Effector memory CD4-positive, alpha-beta T cell (primary cell): ENCODE results near the gene APEX2.

Source experiments
- DNase-seq, 3 donors: peaks; one replicate each; pipeline ENCODE4 v3.0.0-alpha.2; 2020
- H3K27ac ChIP-seq: 2 replicates; pipeline ENCODE4 v1.7.0; 2013; ENCODE audit warnings: mild to moderate bottlenecking, low read length, moderate library complexity; ENCODE audit not compliant: insufficient read depth, poor library complexity, severe bottlenecking
- H3K27me3 ChIP-seq: replicated peaks from 2 replicates; pipeline ENCODE4 v1.7.0; 2013; ENCODE audit warnings: mild to moderate bottlenecking, low read length; ENCODE audit not compliant: insufficient read depth, control insufficient read depth, poor library complexity, severe bottlenecking
- H3K36me3 ChIP-seq: 2 replicates; pipeline ENCODE4 v1.7.0; 2013; ENCODE audit warnings: mild to moderate bottlenecking, low read length, moderate library complexity; ENCODE audit not compliant: control insufficient read depth, insufficient read depth
- H3K4me1 ChIP-seq: 2 replicates; pipeline ENCODE4 v1.7.0; 2013; ENCODE audit warnings: low read length, mild to moderate bottlenecking; ENCODE audit not compliant: control insufficient read depth, insufficient read depth, poor library complexity, severe bottlenecking
- H3K4me3 ChIP-seq: 2 replicates; pipeline ENCODE4 v1.7.0; 2013; ENCODE audit warnings: low read length, low read depth, mild to moderate bottlenecking; ENCODE audit not compliant: insufficient read depth, poor library complexity, severe bottlenecking
- H3K9me3 ChIP-seq: 2 replicates; pipeline ENCODE4 v1.7.0; 2013; ENCODE audit warnings: mild to moderate bottlenecking, low read length, moderate library complexity; ENCODE audit not compliant: control insufficient read depth

The APEX2 gene

DNA sequence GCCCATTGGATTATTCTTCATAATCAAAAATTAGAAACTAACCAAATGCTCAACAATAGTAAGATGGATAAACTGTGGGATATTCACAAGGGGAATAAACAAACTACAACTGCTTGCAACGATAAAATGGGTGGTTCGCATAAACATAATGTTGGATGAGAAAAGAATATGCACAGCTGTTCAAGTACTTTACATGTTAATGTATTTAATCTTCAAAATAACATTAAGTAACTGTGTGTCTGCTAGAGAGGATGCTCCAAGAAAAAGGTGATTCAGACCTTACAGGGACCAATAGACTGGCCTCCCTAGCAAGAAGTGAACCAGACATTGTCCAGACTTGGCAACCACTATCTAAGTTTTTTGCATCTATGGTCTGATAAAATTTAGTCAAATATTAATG is 8.5 kb upstream of the APEX2 start:
- no peak overlapping the region for H3K27ac ChIP-seq
- no peak for DNase-seq
- H3K9me3 ChIP-seq: no peaks in the 10 kb centered on the region
- H3K27me3 ChIP-seq: no peaks in the 10 kb centered on the region
- no peaks in the 10 kb centered on the region for H3K36me3 ChIP-seq
- no peaks in the 10 kb centered on the region for H3K4me1 ChIP-seq
- H3K4me3 ChIP-seq: no peak overlapping the region

DNA sequence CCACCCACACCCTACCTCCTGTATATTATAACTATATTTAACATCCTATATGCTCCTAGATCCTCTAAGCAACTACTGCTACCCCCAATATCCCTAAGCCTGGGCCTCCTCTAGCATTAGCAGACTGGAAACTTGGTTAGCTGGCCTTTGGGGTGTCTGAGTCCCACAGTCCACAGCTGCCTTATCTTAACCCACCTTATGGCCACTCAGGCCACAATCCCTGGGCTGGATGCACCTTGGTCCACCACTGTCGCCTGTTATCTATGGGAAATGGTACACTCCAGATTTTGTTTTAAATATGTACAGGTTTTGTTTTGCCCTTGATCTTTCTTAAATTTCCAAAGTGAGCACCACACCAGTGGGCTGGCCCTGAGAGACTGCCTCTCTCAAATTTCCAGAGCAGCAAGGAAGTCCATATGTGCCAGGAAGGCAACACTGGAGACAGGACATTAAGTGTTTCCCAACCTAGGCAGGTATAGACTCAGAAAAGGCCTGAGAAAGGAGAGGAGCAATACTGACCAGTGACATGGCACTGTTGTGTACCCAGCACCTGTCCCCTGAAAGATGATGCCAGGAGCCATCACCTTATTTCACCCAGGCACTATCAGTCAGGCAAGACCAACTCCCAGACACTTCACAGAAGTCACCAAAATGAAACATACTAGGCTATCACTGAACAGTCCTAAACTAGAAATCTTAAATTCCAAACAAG is 7.1 kb upstream of the APEX2 start:
- no peak overlapping the region for H3K27ac ChIP-seq

DNA sequence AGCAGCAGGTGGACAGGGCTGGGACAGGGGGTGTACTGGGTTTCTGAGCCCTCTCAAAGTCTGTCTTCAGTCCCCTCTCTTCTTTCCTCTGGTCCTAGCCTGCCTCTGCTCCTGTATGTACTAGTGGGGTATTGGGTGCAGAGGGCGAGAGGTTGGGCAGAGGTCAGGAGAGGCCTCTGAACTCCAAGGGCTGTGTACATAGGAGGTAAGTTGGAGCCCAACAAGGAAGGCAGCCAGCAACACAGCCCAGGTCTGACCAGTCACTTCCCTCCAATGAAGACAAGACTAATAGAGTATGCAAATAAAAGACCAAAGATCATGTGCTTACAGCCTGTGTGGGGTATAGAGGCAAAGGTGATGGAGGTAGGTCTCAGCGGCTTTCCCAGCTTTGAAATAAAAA is 6.1 kb upstream of the APEX2 start, which contains the start of gene PFKFB1:
Gene PFKFB1, minus strand, starts transcription at position 90 of the 400 bp plus-strand sequence. CDS start 181 bp downstream, outside the sequence.
- DNase-seq: no peak
- H3K27me3 ChIP-seq: no peaks in the 10 kb centered on the region
- no peaks in the 10 kb centered on the region for H3K9me3 ChIP-seq
- H3K4me3 ChIP-seq: no peak within 1 kb of the TSS
- no peaks in the 10 kb centered on the region for H3K36me3 ChIP-seq
- H3K27ac ChIP-seq: no peak within 1 kb of the TSS
- no peaks in the 10 kb centered on the region for H3K4me1 ChIP-seq

More for the DNA sequence above, 7.1 kb upstream of the APEX2 start:
- Histone ChIP-seq H3K4me3 (no peak overlapping the region), H3K36me3 (no peaks in the 10 kb centered on the region), H3K9me3 (no peaks in the 10 kb centered on the region), H3K27me3 (no peaks in the 10 kb centered on the region), H3K4me1 (no peaks in the 10 kb centered on the region)
- no peak for DNase-seq

DNA sequence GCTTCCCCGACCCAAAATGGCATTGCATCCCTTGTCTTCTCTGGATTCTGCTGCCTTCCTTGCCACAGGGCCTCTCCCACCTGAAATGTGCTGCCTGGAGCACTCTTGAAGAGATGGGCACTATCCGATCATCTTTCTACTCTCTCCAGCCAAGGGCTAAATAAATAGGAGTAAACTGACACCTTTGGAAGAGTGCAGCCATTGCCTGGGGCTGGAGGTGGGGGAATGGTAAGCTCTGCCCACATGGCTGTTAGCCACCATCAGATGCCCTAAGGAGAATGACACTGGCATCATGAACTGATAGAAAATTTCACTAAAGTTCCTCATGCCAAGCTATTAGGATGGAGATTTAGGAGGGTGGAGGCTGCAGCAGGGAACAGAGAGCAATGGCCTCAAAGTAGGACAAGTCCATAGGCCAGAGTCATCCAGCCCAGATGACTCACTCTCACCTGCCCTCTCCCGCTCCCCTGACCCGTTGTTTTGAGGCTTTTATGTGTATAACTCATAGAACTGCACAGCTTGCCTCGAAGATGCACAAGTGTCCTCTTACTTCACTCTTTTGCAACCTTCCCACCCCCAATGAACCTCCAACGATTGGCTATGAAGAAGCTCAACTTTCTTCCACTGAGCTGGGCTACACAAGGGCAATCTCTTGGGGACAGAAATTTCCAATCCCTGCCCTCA is 5.4 kb upstream of the APEX2 start:
- H3K36me3 ChIP-seq: no peaks in the 10 kb centered on the region
- no peaks in the 10 kb centered on the region for H3K27me3 ChIP-seq
- H3K4me3 ChIP-seq: no peak overlapping the region
- no peaks in the 10 kb centered on the region for H3K4me1 ChIP-seq
- H3K27ac ChIP-seq: no peak overlapping the region
- H3K9me3 ChIP-seq: no peaks in the 10 kb centered on the region
- DNase-seq: no peak

DNA sequence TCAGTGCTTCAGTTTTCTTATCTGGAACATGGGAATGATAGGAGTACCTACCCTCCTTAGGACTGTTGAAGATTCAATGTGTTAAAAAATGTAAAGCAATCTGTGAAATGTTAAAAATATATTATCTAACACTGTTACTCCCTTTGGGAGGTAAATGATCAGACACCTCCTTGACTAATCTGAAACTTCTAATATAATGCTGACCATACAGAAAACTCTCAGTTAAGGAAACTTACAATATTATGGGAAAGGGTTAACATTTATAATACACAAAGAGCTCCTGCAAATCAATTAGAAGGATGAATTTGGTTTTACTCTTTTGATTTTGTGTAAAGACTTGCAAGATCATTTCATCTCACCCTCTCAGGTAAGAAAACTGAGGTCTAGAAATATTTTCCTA is 4.5 kb upstream of the APEX2 start:
- no peak overlapping the region for H3K4me3 ChIP-seq
- H3K27ac ChIP-seq: no peak overlapping the region
- DNase-seq: no peak
- no peaks in the 10 kb centered on the region for H3K9me3 ChIP-seq
- H3K27me3 ChIP-seq: no peaks in the 10 kb centered on the region
- no peaks in the 10 kb centered on the region for H3K4me1 ChIP-seq
- no peaks in the 10 kb centered on the region for H3K36me3 ChIP-seq

DNA sequence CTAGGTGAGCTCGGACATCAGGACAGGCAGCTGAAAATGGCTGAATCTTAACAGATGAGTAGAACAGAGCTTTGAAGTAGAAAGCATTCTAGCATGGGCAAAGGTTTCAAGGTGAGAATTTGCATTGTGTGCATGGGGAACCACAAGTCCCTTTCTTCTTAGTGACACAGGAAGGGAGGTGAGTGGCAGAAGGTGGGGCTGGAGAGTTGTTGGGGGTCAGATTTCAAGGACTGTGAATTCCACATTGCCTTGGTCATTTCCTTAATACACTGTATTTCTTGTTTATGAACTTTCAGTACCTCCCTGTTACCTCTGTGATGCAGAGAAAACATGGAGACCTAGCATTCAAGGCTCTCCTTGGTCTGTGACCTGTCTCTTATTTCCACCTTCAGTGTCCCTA is 4.1 kb downstream of the APEX2 start:
- Histone ChIP-seq H3K27ac (no peak overlapping the region), H3K4me3 (no peak overlapping the region), H3K9me3 (no peaks in the 10 kb centered on the region), H3K4me1 (peaks cover 4% of the 10 kb centered on the region), H3K27me3 (no peaks in the 10 kb centered on the region), H3K36me3 (peaks cover 16% of the 10 kb centered on the region)
- DNase-seq: no peak

DNA sequence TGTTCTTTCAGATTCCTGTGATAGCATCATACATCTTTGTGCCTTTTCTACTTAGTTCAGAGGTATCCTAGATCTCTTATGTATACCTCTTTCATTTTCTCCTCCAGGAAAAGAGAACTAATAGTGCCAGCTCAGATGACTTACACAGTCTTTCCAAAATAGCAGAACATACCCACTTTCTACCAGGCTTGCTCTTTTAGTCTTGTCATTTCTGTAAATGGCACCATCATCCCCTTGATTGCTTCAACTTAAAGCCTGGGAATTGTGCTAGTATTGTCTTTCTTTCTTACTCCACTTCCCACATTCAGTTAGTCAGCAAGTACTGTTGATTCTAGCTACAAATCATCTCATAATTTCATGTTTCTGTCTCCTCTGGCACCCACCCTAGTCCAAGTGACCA is 5.1 kb downstream of the APEX2 start:
- DNase-seq: no peak
- H3K9me3 ChIP-seq: no peaks in the 10 kb centered on the region
- peaks cover 4% of the 10 kb centered on the region for H3K4me1 ChIP-seq
- no peak overlapping the region for H3K27ac ChIP-seq
- no peak overlapping the region for H3K4me3 ChIP-seq
- H3K27me3 ChIP-seq: no peaks in the 10 kb centered on the region
- H3K36me3 ChIP-seq: peaks cover 16% of the 10 kb centered on the region

DNA sequence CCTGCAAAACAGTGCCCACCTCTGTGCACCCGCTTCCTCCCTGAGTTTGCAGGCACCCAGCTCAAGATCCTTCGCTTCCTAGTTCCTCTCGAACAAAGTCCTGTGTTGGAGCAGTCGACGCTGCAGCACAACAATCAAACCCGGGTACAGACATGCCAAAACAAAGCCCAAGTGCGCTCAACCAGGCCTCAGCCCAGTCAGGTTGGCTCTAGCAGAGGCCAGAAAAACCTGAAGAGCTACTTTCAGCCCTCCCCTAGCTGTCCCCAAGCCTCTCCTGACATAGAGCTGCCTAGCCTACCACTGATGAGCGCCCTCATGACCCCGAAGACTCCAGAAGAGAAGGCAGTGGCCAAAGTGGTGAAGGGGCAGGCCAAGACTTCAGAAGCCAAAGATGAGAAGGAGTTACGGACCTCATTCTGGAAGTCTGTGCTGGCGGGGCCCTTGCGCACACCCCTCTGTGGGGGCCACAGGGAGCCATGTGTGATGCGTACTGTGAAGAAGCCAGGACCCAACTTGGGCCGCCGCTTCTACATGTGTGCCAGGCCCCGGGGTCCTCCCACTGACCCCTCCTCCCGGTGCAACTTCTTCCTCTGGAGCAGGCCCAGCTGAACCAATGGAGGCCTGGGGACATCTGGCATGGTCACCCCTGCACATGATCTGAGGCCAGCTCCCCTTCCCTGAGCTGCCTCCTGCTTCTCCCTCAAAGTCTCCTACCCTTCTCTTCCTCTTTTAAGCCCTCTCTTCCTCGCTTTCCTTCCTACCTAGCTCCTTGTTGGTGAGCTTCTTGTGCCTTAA is 6.9 kb downstream of the APEX2 start:
- Histone ChIP-seq H3K36me3 (peaks cover 16% of the 10 kb centered on the region), H3K4me3 (no peak overlapping the region), H3K27me3 (no peaks in the 10 kb centered on the region), H3K4me1 (no peaks in the 10 kb centered on the region), H3K9me3 (no peaks in the 10 kb centered on the region), H3K27ac (no peak overlapping the region)
- DNase-seq: no peak

DNA sequence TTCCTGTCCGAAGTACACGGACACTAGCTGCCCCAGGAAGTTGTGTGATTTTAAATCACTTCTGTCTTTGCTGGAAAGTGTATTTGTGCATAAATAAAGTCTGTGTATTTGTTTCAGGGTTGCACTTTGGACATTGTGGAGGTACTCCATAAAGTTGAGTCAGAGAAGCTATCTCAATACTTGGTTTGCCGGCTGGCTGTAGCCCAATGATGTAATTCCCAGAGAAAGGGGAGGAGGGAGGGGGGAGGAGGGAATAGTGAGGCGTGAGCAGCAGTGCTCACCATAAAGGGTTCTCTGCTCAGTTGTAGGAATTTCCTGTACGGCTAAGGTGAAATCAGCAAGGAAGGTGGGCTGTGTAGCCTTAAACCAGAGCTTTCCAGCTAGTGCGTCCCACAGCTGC is 7.5 kb downstream of the APEX2 start:
- Histone ChIP-seq H3K27ac (no peak overlapping the region), H3K36me3 (peaks cover 16% of the 10 kb centered on the region), H3K4me1 (no peaks in the 10 kb centered on the region), H3K9me3 (no peaks in the 10 kb centered on the region), H3K4me3 (no peak overlapping the region), H3K27me3 (no peaks in the 10 kb centered on the region)
- DNase-seq: no peak
